IMR-90 (cell line): Measurements from ENCODE around the gene ZNG1A. TPM values are rescaled to one million over a fixed set of nuclear protein-coding genes. Genes with fewer than 3 reads are reported as not detected.
A peak's percentile ranks its signal among the peaks of the same experiment; 100 is the strongest.
"Not testable (repeated sequence)": the region's sequence is repeated elsewhere in the genome, so short reads cannot be mapped to it uniquely, and the experiment has no call there.

Experiments
- ATAC-seq: fragments of 200-7000 bp; cut with Tn5 transposase; 2 replicates; pipeline ENCODE4 v1.9.1; 2020; ENCODE audit warnings: low read depth, mild to moderate bottlenecking, moderate library complexity
- Bru-seq: library from RNA; stranded (reverse); fragments of 400-500 nt; gene quantifications from one replicate; lab custom pipeline; 2021; lab: Mats Ljungman, UMichigan
- BruChase-seq, 2 experiments: library from RNA; stranded (reverse); fragments of 400-500 nt; gene quantifications; one replicate each; lab custom pipeline; 2021; lab: Mats Ljungman, UMichigan
- BruUV-seq: library from RNA; stranded (reverse); fragments of 400-500 nt; replicated peaks from 2 replicates; lab custom pipeline; 2021; lab: Mats Ljungman, UMichigan
- CTCF ChIA-PET: fragments of 300-600 bp; formaldehyde crosslinking; extraction: SDS; loops from one replicate; lab custom pipeline; 2021; ENCODE audit warnings: antibody characterized with exemption; lab: Yijun Ruan, JAX
- POLR2A ChIA-PET: fragments of 300-600 bp; sonication (Branson Sonifier 250); formaldehyde crosslinking; loops from one replicate; lab custom pipeline; 2022; ENCODE audit warnings: antibody characterized with exemption; ENCODE audit not compliant: unreplicated experiment; lab: Charles Lee
- DNase-seq: peaks from one replicate; pipeline ENCODE4 v3.0.0; 2013
- H2AFZ ChIP-seq: replicated peaks from 2 replicates; pipeline ENCODE3; 2013; ENCODE audit warnings: low read length, mild to moderate bottlenecking; ENCODE audit not compliant: poor library complexity
- H2AK5ac ChIP-seq: 2 replicates; pipeline ENCODE4 v1.6.1; 2013; ENCODE audit warnings: low read depth, low read length, inconsistent platforms
- H2AK9ac ChIP-seq: replicated peaks from 2 replicates; pipeline ENCODE3; 2013; ENCODE audit warnings: mild to moderate bottlenecking, low read depth, low read length, moderate library complexity; ENCODE audit not compliant: poor library complexity
- H2BK120ac ChIP-seq: 2 replicates; pipeline ENCODE4 v1.6.1; 2013; ENCODE audit warnings: low read depth, low read length, inconsistent platforms
- H2BK15ac ChIP-seq: 3 replicates; pipeline ENCODE4 v1.6.1; 2013; ENCODE audit warnings: low read depth, low read length, inconsistent platforms
- H2BK20ac ChIP-seq: 2 replicates; pipeline ENCODE4 v1.6.1; 2013; ENCODE audit warnings: low read depth, mild to moderate bottlenecking, inconsistent platforms, low read length, moderate library complexity
- H2BK5ac ChIP-seq: 2 replicates; pipeline ENCODE4 v1.6.1; 2013; ENCODE audit warnings: mild to moderate bottlenecking, low read depth, low read length, inconsistent platforms; ENCODE audit not compliant: poor library complexity, severe bottlenecking
- H3K14ac ChIP-seq: replicated peaks from 2 replicates; pipeline ENCODE4 v1.6.1; 2013; ENCODE audit warnings: low read depth, low read length, inconsistent platforms
- H3K18ac ChIP-seq: 2 replicates; pipeline ENCODE4 v1.6.1; 2013; ENCODE audit warnings: low read depth, low read length, control low read depth
- H3K23ac ChIP-seq: 2 replicates; pipeline ENCODE4 v1.6.1; 2013; ENCODE audit warnings: low read depth, low read length, inconsistent platforms
- H3K27ac ChIP-seq: 2 replicates; pipeline ENCODE4 v1.5.1; 2013; ENCODE audit warnings: mild to moderate bottlenecking, control low read depth, low read length; ENCODE audit not compliant: insufficient read depth
- H3K27me3 ChIP-seq: 2 replicates; pipeline ENCODE4 v1.6.1; 2013; ENCODE audit warnings: low read length; ENCODE audit not compliant: control insufficient read depth, insufficient read depth
- H3K36me3 ChIP-seq: 2 replicates; pipeline ENCODE4 v1.6.1; 2013; ENCODE audit warnings: low read length, mixed read lengths; ENCODE audit not compliant: control insufficient read depth, insufficient read depth
- H3K4ac ChIP-seq: 2 replicates; pipeline ENCODE4 v1.6.1; 2013; ENCODE audit warnings: low read depth, low read length, inconsistent platforms
- H3K4me1 ChIP-seq: 2 replicates; pipeline ENCODE4 v1.6.1; 2013; ENCODE audit warnings: low read length, mixed read lengths; ENCODE audit not compliant: control insufficient read depth, insufficient read depth
- H3K4me2 ChIP-seq: 2 replicates; pipeline ENCODE4 v1.6.1; 2013; ENCODE audit warnings: low read depth, mild to moderate bottlenecking, control low read depth, low read length, moderate library complexity
- H3K4me3 ChIP-seq: 2 replicates; pipeline ENCODE4 v1.5.1; 2013; ENCODE audit warnings: low read depth, mild to moderate bottlenecking, control low read depth, low read length, moderate library complexity; ENCODE audit not compliant: insufficient read depth
- H3K56ac ChIP-seq: 2 replicates; pipeline ENCODE4 v1.6.1; 2013; ENCODE audit warnings: low read length, inconsistent platforms; ENCODE audit not compliant: insufficient read depth; ENCODE audit errors: extremely low read depth
- H3K79me1 ChIP-seq, 2 experiments: 2 replicates each; pipeline ENCODE4 v1.6.1; 2013; ENCODE audit warnings: low read length in 2 of 2, inconsistent platforms in 1 of 2, low read depth in 1 of 2
- H3K9ac ChIP-seq: 2 replicates; pipeline ENCODE4 v1.6.1; 2013; ENCODE audit warnings: low read depth, low read length, control low read depth
- H3K9me1 ChIP-seq: 2 replicates; pipeline ENCODE4 v1.6.1; 2013; ENCODE audit warnings: low read length, inconsistent platforms; ENCODE audit not compliant: insufficient read depth
- H3K9me3 ChIP-seq: 2 replicates; pipeline ENCODE4 v1.6.1; 2013; ENCODE audit warnings: low read length; ENCODE audit not compliant: control insufficient read depth, insufficient read depth
- H4K20me1 ChIP-seq: 2 replicates; pipeline ENCODE4 v1.6.1; 2013; ENCODE audit warnings: low read length, inconsistent platforms; ENCODE audit not compliant: insufficient read depth
- H4K5ac ChIP-seq: 2 replicates; pipeline ENCODE4 v1.6.1; 2013; ENCODE audit warnings: mild to moderate bottlenecking, low read depth, low read length, control low read depth
- H4K8ac ChIP-seq, 2 experiments: 2 replicates each; pipeline ENCODE4 v1.6.1; 2013; ENCODE audit warnings: low read depth in 2 of 2, low read length in 2 of 2, control low read depth in 1 of 2, inconsistent platforms in 1 of 2
- H4K91ac ChIP-seq: 2 replicates; pipeline ENCODE4 v1.6.1; 2013; ENCODE audit warnings: low read depth, low read length, inconsistent platforms; ENCODE audit not compliant: insufficient read depth
- WGBS, 2 experiments: methylation state at CpG; one replicate each; pipeline versions ENCODE4 v1.1.5 to v1.1.7; 2013; ENCODE audit warnings: missing lambda C conversion rate in 2 of 2; ENCODE audit not compliant: insufficient read length in 1 of 2; ENCODE audit errors: extremely low coverage in 2 of 2; 5-methylcytosine and 5-hydroxymethylcytosine counted together
- dilution Hi-C: fragments of 300-500 bp; cut with HindIII; formaldehyde crosslinking; loops from one replicate; pipeline ENCODE4 v1.14.3; 2018; ENCODE audit warnings: low sequenced_read_pairs; ENCODE audit not compliant: unreplicated experiment
- in situ Hi-C: fragments of 300-500 bp; cut with MboI; formaldehyde crosslinking; loops from 3 replicates; pipeline ENCODE4 v1.14.3; 2019; ENCODE audit warnings: low sequenced_read_pairs, inconsistent platforms, mixed read lengths
- intact Hi-C: fragments of 100-400 bp; cut with micrococcal nuclease; formaldehyde crosslinking; loops from 2 replicates; pipeline ENCODE4 v1.10.0; 2022
- long read RNA-seq: library from polyadenylated mRNA; unstranded; transcript quantifications from one replicate; pipeline ENCODE4 v2.0.0, GENCODE V29; 2021; ENCODE audit not compliant: unreplicated experiment
- polyA plus RNA-seq, 3 experiments: library from polyadenylated mRNA; depleted of rRNA; stranded (reverse); fragments of >200 nt; gene quantifications; 2 replicates each; pipeline ENCODE4 v1.2.3, GENCODE V29; 2012; ENCODE audit warnings: low replicate concordance in 1 of 3
- total RNA-seq: library from RNA; depleted of rRNA; stranded (reverse); fragments of >200 nt; gene quantifications from 2 replicates; pipeline ENCODE4 v1.2.3, GENCODE V29; 2012; rRNA removed

Gene ZNG1A
- total RNA-seq (12.2 and 24.2 TPM in 2 replicates), polyA plus RNA-seq (2012; rRNA removed) (11.5 and 12.4 TPM in 2 replicates), Bru-seq, nascent RNA (percentile 63 among the genes with signal in this experiment), BruChase-seq, experiment 1, labeled RNA remaining after a 6-hour chase (percentile 56 among the genes with signal in this experiment), BruChase-seq, experiment 2, labeled RNA remaining after a 2-hour chase (percentile 63 among the genes with signal in this experiment)
- 4.3 and 8.6 TPM in 2 replicates for polyA plus RNA-seq (2012; cell fraction: cytosol; rRNA removed)
- polyA plus RNA-seq (2012; cell fraction: nucleus; rRNA removed; ENCODE audit: low replicate concordance), result 3.2 and 19.5 TPM in 2 replicates
- long read RNA-seq, transcript CBWD1-207 (14 exons, 1,241 nt), result minor isoform, 5 of 49 reads
- long read RNA-seq, transcript CBWD1-202 (15 exons, 1,706 nt), result major isoform, 30 of 49 reads
- long read RNA-seq, partial matches to known transcripts, result 2 of 49 reads
- long read RNA-seq, other reads (novel, unspliced or antisense), result 5 of 49 reads

GRCh38 chr9:178970-179383 is at the start of gene ZNG1A:
Gene ZNG1A (minus strand): TSS chr9:179056. CDS start chr9:178969, 87 bp downstream.
- H2AK5ac ChIP-seq, H3K56ac ChIP-seq, POLR2A ChIA-PET, H3K4me1 ChIP-seq, H4K20me1 ChIP-seq, H3K36me3 ChIP-seq, H3K27me3 ChIP-seq, H3K79me1 ChIP-seq, dilution Hi-C loops, H3K9me3 ChIP-seq, intact Hi-C loops, H2AK9ac ChIP-seq, H2BK20ac ChIP-seq, H2BK120ac ChIP-seq, H3K14ac ChIP-seq, H3K27ac ChIP-seq, ATAC-seq, H3K4ac ChIP-seq, H3K9me1 ChIP-seq, BruUV-seq, H2BK5ac ChIP-seq, H2AFZ ChIP-seq, H3K23ac ChIP-seq, H2BK15ac ChIP-seq, H3K18ac ChIP-seq, H4K91ac ChIP-seq, CTCF ChIA-PET, in situ Hi-C loops: not testable (repeated sequence)
- WGBS, 2 experiments, result no CpG with 5 or more reads among the region's 32 CpGs
- Histone ChIP-seq H3K9ac (0 out of 2 replicates have a peak within 1 kb of the TSS, but pooled peaks have one; percentile 28), H4K5ac (peak within 1 kb of the TSS; percentile 78; the same call in 1 of the 2 replicates), H4K8ac (0 out of 4 replicates have a peak within 1 kb of the TSS, but pooled peaks of 1 of the 2 experiments have one; percentile 33), H3K4me3 (peak within 1 kb of the TSS; percentile 76), H3K4me2 (peak within 1 kb of the TSS; percentile 86)
- peak; percentile 47 for DNase-seq
